ENCODE data around the gene DUSP5. TPM values are rescaled to one million over a fixed set of nuclear protein-coding genes. Genes with fewer than 3 reads are reported as not detected.
"Not testable (repeated sequence)": the region's sequence is repeated elsewhere in the genome, so short reads cannot be mapped to it uniquely, and the experiment has no call there.

DUSP5 gene
- 9.4 TPM for polyA plus RNA-seq (2013, experiment 1 of 2; ENCODE audit: insufficient read length)
- polyA plus RNA-seq (2013, experiment 2 of 2; ENCODE audit: insufficient read length), result 8.7 TPM

GRCh38 chr10:110497438-110498086, at the start of gene DUSP5:
TSS of gene DUSP5 (plus strand) at chr10:110497907. CDS start at chr10:110498122, 215 bp downstream.
- DNase-seq, result peak; percentile 97

- no peak for DNase-seq
Observed at GRCh38 chr10:110448682-110449418, 48.9 kb upstream of the DUSP5 start.

GRCh38 chr10:110455446-110455845, 42.3 kb upstream of the DUSP5 start:
- no peak for DNase-seq

- DNase-seq, result no peak
Observed at GRCh38 chr10:110456046-110456445, 41.7 kb upstream of the DUSP5 start.

GRCh38 chr10:110456523-110457091, 41.1 kb upstream of the DUSP5 start:
- DNase-seq, result no peak

GRCh38 chr10:110457851-110458250, 39.9 kb upstream of the DUSP5 start:
- no peak for DNase-seq

- DNase-seq, result no peak
Observed at GRCh38 chr10:110458266-110458920, 39.3 kb upstream of the DUSP5 start.

GRCh38 chr10:110459600-110459999, 38.1 kb upstream of the DUSP5 start:
- no peak for DNase-seq

GRCh38 chr10:110460111-110460809, 37.4 kb upstream of the DUSP5 start:
- peak; percentile 37 for DNase-seq

GRCh38 chr10:110461088-110461487, 36.6 kb upstream of the DUSP5 start:
- DNase-seq, result no peak

GRCh38 chr10:110461530-110461929, 36.2 kb upstream of the DUSP5 start:
- peak; percentile 35 for DNase-seq

GRCh38 chr10:110462166-110463095, 35.3 kb upstream of the DUSP5 start:
- no peak for DNase-seq

GRCh38 chr10:110468258-110468657, 29.4 kb upstream of the DUSP5 start:
- not testable (repeated sequence) for DNase-seq

- not testable (repeated sequence) for DNase-seq
Observed at GRCh38 chr10:110470541-110470940, 27.2 kb upstream of the DUSP5 start.

GRCh38 chr10:110471566-110472139, 26.1 kb upstream of the DUSP5 start:
- peak; percentile 39 for DNase-seq

GRCh38 chr10:110474017-110474416, 23.7 kb upstream of the DUSP5 start:
- DNase-seq, result no peak

GRCh38 chr10:110474826-110475225, 22.9 kb upstream of the DUSP5 start:
- DNase-seq, result no peak

GRCh38 chr10:110475722-110476515, 21.8 kb upstream of the DUSP5 start:
- DNase-seq, result no peak

- no peak for DNase-seq
Observed at GRCh38 chr10:110479710-110480109, 18.0 kb upstream of the DUSP5 start.

GRCh38 chr10:110480387-110480786, 17.3 kb upstream of the DUSP5 start:
- no peak for DNase-seq

Measured in fibroblast of skin of scalp (primary cell).